GM21515 (cell line): ENCODE data around the gene HTRA1.

Experiments used
- ATAC-seq: cut with Tn5 transposase; IDR thresholded peaks from one replicate; pipeline ENCODE4 v1.9.1; 2021; ENCODE audit not compliant: unreplicated experiment

HTRA1 gene

GRCh38 chr10:122549636-122550035 lies 88.3 kb downstream of the HTRA1 start:
- ATAC-seq = no peak

GRCh38 chr10:122550427-122550826 lies 89.1 kb downstream of the HTRA1 start:
- no peak for ATAC-seq

GRCh38 chr10:122550983-122551382 lies 89.6 kb downstream of the HTRA1 start:
- no peak for ATAC-seq

GRCh38 chr10:122551450-122551849 lies 90.1 kb downstream of the HTRA1 start:
- no peak for ATAC-seq

GRCh38 chr10:122553341-122553740 lies 92.0 kb downstream of the HTRA1 start:
- no peak for ATAC-seq

GRCh38 chr10:122554131-122555036 lies 93.0 kb downstream of the HTRA1 start:
- no peak for ATAC-seq

- no peak for ATAC-seq
Observed at GRCh38 chr10:122555442-122555841, 94.1 kb downstream of the HTRA1 start.

- ATAC-seq = no peak
Observed at GRCh38 chr10:122557516-122557915, 96.2 kb downstream of the HTRA1 start.

- ATAC-seq = no peak
Observed at GRCh38 chr10:122558452-122558851, 97.1 kb downstream of the HTRA1 start.

GRCh38 chr10:122559228-122559627 lies 97.9 kb downstream of the HTRA1 start:
- no peak for ATAC-seq

- no peak for ATAC-seq
Observed at GRCh38 chr10:122560279-122560804, 99.0 kb downstream of the HTRA1 start, which contains the start of gene DMBT1. DMBT1 (plus strand) TSS chr10:122560754; CDS start chr10:122560771, 17 bp downstream.

- ATAC-seq = no peak
Observed at GRCh38 chr10:122561212-122561611, 99.9 kb downstream of the HTRA1 start.

GRCh38 chr10:122561792-122562191 lies 100.4 kb downstream of the HTRA1 start:
- ATAC-seq = no peak
